Epithelial cell of esophagus (primary cell): ENCODE results near the gene MAP4K2.
A peak's percentile ranks its signal among the peaks of the same experiment; 100 is the strongest.

Experiments used
- DNase-seq: peaks from one replicate; pipeline ENCODE4 v3.0.0; 2010; ENCODE audit warnings: low read depth
- H3K4me3 ChIP-seq: 2 replicates; pipeline ENCODE4 v1.5.1; 2011; ENCODE audit warnings: mild to moderate bottlenecking, low read length, control low read depth
- TF ChIP-seq, protein P1 (sequence below): IDR thresholded peaks from 2 replicates; pipeline ENCODE4 v1.5.1; 2011; ENCODE audit warnings: low read depth, mild to moderate bottlenecking, low read length, control low read depth, inconsistent platforms; ENCODE audit not compliant: insufficient read depth; ENCODE audit errors: missing control alignments

MAP4K2 gene

DNA sequence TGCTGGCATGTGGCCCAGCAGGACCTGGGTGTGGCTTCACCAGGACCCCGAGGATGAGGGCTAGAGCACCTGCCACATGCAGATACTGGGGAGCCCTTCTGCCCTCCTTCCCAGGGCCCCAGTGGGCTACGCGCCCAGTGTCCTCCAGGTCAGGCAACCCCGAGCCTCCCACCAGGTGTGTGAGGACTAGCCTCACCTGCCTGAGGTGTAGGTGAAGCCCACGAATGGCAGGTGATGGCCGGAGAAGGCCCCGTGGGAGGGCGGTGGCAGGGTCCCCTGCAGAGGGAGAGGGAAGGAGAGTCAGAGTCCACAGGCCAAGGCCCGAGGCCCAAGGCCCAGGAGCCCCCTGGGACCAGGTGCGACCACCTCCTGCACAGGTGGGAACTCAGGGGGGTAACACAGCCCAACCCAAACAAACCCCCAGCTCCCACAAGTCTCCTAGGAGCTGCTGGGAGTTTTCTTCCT lies 34.9 kb upstream of the MAP4K2 start:
- TF ChIP-seq, protein P1, sequence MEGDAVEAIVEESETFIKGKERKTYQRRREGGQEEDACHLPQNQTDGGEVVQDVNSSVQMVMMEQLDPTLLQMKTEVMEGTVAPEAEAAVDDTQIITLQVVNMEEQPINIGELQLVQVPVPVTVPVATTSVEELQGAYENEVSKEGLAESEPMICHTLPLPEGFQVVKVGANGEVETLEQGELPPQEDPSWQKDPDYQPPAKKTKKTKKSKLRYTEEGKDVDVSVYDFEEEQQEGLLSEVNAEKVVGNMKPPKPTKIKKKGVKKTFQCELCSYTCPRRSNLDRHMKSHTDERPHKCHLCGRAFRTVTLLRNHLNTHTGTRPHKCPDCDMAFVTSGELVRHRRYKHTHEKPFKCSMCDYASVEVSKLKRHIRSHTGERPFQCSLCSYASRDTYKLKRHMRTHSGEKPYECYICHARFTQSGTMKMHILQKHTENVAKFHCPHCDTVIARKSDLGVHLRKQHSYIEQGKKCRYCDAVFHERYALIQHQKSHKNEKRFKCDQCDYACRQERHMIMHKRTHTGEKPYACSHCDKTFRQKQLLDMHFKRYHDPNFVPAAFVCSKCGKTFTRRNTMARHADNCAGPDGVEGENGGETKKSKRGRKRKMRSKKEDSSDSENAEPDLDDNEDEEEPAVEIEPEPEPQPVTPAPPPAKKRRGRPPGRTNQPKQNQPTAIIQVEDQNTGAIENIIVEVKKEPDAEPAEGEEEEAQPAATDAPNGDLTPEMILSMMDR = no peak
- no peak for DNase-seq
- H3K4me3 ChIP-seq = no peak overlapping the region

DNA sequence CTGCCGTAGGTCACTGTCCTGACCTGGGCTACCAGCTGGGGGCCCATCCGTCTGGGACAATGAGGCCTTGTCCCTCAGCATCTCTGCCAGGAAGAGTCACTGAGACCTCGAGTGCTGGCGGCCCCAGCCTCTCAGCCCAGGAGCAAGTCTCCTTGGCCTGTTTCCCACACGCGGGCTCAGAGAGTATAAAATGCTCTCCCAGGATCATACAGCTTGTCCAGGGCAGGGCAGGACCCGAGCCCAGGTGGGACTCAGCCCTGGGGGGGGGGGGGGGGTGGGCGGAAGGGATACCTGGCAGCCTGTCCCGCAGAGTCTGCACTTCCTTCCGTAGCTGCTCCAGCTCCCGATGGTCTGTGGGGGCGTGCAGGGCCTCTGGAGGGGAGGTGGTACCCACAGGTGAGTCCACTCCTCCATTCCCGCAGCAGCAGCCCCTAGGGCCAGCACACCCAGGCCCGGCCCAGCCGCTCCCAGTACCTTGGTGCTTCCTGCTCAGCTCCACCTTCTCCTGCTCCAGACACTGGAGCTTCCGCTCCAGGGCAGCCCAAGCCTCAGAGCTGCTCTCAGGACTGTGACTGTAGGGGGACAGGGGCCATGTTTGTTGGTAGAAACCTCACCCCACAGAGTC lies 33.5 kb upstream of the MAP4K2 start:
- DNase-seq = no peak
- TF ChIP-seq, protein P1 = no peak
- no peak overlapping the region for H3K4me3 ChIP-seq

DNA sequence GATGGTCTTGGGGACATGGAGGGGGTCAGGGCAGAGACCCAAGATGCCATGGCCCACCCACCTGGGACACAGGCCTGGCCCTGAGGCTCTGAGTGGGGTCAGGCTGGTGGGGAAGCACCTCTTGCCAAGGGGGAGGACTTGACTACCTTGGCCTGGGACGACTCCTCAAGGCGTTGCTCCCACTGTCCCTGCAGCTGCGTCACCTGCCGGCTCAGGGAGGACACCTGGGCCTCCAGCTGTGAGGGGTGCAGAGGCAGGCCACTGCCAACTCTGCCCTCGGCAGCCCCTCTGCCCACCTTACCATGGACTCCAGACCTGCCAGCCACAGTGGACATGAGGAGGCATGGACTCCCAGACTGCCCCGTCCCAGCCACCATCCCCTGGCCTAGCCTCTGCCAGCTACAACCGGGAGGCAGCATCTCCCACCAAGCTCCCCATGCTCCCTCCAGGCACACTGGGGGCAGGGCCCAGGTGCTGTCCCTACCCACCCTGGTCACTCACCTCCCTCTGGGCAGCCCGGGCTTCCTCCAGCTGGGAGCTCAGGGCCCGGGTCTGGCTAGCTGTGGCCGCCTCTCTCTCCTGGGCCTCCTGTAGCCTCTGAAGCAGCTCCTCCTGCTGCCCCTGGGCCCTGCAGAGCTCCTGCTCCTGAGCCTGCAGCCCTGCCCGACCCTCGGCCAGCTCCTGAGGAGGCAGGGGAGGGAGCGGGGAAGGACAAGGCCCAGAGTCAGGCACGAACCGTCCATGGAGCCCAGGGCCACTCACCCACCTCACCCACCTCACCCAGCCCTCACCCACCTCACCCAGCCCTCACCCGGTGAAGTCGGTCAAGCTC lies 32.8 kb upstream of the MAP4K2 start:
- no peak for DNase-seq
- H3K4me3 ChIP-seq = no peak overlapping the region
- TF ChIP-seq, protein P1 = no peak

DNA sequence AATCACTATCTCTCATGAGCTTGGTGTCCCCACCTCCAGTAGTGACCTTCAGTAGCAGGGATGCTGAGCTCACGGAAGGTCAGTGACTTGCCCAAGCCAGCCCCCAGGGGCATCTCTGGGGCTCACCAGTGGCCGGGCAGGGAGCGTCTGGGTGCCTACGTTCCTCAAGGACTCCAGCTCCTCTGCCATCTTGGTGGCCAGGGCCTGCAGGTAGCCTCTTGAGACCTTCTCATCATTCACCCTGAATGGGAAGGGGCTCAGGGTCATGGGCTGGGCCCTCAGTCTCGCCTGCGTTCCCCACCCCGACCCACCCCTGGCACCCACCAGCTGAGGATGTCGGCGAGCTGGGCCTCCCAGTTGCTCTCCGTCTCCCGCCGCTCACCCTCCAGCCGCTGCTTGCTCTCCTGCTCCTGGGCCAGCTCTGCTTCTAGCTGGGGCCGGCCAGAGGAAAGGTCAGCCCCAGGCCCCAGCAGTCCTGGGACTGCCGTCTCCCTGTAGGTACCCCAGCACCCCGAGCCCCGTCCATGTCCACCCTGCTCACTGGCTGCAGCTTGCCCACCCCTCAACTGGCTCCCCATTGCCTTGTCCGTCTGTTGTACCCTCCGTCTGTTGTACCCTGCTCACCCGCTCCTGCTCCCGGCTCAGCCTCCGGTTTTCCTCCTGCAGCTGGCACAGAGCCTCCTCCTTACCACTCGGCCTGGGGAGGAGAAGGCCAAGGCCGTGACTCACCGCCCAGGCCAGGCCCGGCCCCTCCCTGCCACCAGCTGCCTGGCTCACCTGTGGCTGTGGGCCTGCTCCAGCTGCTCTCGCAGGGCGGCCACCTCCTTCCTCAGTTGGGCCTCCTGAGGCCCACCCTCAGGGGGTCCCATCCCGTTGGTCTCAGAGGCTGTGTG lies 32.0 kb upstream of the MAP4K2 start:
- peak; percentile 90 for DNase-seq
- TF ChIP-seq, protein P1 = no peak
- H3K4me3 ChIP-seq = no peak overlapping the region

DNA sequence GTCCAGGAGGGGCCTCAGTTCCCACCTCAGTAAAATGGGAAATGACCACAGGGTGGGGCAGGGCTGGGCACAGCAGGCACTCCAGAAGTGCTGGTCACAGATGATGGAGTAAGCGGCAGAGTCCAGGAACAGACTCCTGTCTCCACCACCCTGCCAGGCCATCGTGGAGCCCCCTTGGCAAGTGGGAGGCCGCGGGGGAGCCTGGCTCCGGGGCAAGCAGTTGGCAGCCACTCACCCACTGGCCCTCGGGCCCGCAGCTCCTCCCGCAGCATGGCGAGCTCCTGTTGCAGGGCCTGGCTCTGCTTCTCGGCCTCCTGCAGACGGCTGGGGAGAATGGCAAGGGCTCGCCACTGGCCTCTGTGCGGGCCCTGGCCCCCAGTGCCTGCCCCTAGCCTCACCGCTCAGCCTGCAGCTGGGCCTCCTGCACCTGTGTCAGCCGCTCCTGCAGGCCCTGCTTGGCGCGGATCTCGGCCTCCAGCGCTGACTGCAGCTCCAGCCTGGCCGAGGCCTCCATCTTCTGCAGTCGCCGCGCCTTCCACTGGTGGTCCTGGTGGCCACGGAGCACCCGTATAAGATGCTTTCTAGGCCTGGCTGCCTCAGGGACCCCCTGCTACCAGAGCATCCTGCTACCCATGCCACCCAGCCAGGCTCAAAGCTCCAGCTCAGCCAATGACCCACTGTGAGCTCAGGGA lies 31.2 kb upstream of the MAP4K2 start:
- no peak overlapping the region for H3K4me3 ChIP-seq
- TF ChIP-seq, protein P1 = no peak
- DNase-seq = no peak

DNA sequence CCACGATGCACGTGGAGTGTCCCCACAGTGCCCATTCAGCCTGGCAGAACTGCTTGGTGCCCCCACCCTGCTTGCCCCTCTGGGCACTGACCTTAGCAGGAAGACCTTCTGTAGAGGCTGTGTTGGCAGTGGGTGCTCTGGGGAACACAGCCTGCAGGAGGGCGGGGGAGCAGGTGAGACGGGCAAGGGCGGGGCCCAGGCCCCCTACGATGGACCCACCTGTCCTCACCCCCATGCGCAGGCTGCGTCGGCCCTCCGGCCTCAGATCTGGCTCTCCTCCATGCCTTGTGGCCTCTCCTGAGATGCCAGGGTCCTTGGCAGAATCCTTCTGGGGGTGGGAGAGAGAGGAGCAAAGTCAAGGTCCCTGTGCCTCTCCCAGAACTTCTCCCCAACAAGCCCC lies 30.5 kb upstream of the MAP4K2 start:
- no peak overlapping the region for H3K4me3 ChIP-seq
- TF ChIP-seq, protein P1 = no peak
- DNase-seq = no peak
